Sigmoid colon (tissue), 4 donors: ENCODE results near the gene SEMA4C.

Source experiments
- CTCF ChIP-seq, 4 experiments: fragments of 450-650 bp in 3 of 4; fragments of 200-600 bp in 1 of 4; IDR thresholded peaks; one replicate each; pipeline ENCODE4 v1.5.1; 2016 to 2019; ENCODE audit warnings: antibody characterized with exemption in 4 of 4, mild to moderate bottlenecking in 3 of 4, moderate library complexity in 2 of 4
- EP300 ChIP-seq, 4 donors: sonication (generic); formaldehyde crosslinking; IDR thresholded peaks; one replicate each; pipeline ENCODE4 v1.6.1; 2017; ENCODE audit warnings: antibody characterized with exemption in 4 of 4
- POLR2A ChIP-seq, 2 donors: fragments of 450-650 bp; IDR thresholded peaks; one replicate each; pipeline ENCODE4 v1.6.1; 2016; ENCODE audit warnings: antibody characterized with exemption in 2 of 2, mild to moderate bottlenecking in 2 of 2, moderate library complexity in 2 of 2
- POLR2AphosphoS5 ChIP-seq, 4 donors: sonication (generic); formaldehyde crosslinking; IDR thresholded peaks; one replicate each; pipeline ENCODE4 v1.6.1; 2017; ENCODE audit warnings: antibody characterized with exemption in 4 of 4

GRCh38 chr2:96848264-96848663 lies 21.6 kb downstream of the SEMA4C start:
- no peak for TF ChIP-seq EP300 (IDR thresholded peaks at IDR 0.05)
- TF ChIP-seq POLR2AphosphoS5 (IDR thresholded peaks at IDR 0.05), result no peak
- TF ChIP-seq CTCF (IDR thresholded peaks at IDR 0.05), result no peak
- no peak for TF ChIP-seq POLR2A (IDR thresholded peaks at IDR 0.05)
